DMS 273 treated with DMSO at 0.1 percent for 48 hours (cell line): ENCODE results near the gene MST1.

Experiments used
- DNase-seq: peaks from one replicate; lab custom pipeline; 2025; lab: John Stamatoyannopoulos, UW

Gene MST1

DNA sequence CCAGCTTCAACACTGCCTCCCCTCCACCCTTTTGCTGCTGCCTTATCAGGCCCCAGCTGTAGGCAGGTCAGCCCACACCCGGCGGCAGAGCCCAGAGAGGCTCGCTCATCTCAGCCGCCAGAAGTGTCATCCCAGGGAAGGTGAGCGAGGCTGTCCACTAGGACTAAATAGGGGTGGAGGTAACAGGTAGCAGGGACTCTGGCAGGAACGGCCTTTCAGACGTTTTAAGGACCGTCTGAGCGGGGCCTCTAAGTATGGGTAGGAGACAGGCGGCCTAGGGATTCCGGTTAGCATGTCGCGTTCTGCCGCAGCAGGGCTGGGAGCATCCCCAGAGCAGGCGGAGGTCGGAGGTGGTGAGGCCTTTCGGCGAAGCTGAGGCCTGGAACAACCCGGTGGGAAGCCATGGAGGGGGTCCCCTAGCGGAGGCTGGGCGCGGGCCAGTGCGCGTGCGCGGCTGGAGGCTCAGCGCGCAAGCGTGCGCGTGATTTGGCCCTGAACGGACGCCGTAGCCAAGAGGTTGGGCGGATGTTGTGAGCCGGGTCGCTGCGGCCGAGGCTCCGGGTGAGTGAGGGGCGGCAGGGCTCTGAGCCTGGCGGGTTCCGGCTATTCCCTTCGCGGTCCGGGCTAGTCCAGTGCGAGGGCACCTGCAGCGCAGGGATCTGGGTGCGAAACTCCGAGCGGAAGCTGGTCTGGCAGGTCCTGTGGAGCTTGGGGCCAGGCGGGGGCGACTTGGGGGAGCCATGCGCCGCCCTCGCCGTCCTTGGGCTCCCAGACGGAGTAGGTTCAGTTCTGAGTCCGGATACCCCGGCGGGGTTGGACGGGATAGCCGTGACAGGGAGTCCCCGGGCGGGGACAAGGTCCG lies at the start of gene MST1, which contains the start of gene RNF123:
Gene MST1 (minus strand): TSS at position 429 of the 862 bp plus-strand sequence. CDS start 783 bp downstream, outside the sequence.
Gene RNF123 (plus strand): TSS at position 512 of the 862 bp plus-strand sequence. CDS start 1,609 bp downstream, outside the sequence.
- DNase-seq, result no peak

DNA sequence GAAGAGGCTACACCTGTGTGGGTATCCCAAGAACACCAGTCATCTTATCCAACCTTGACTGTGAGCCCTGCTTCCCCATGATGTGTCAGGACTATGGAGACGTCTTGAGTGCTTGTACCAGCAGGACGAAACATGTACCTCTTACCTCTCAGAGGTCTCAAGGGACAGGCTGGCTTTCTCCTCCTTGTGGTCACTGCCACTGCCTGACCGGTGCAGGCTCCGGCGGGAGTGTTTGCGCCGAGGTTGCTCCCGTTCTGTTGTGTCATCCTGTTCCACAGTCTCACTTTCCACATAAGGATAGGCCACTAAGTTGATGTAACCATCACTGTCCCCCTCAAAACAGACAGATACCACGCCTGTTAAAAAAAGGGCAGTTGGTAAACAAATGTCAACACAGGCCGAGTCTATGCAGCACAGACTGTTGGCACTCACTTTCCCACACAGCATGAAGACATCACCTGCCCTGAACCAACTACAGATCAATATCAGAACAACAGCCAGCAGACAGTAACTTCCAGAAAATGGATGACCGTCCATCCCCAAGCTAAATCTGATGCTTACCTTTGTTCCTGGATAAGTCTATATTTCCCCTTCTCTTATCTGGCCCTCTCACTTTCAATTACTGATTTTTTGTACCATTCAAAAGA lies 48.9 kb upstream of the MST1 start:
- no peak for DNase-seq

GRCh38 chr3:49734752-49735151 lies 45.5 kb upstream of the MST1 start:
- DNase-seq, result no peak

- DNase-seq, result no peak
Measured at GRCh38 chr3:49733551-49733950, 44.3 kb upstream of the MST1 start.

- no peak for DNase-seq
Measured at GRCh38 chr3:49732597-49732996, 43.3 kb upstream of the MST1 start.

DNA sequence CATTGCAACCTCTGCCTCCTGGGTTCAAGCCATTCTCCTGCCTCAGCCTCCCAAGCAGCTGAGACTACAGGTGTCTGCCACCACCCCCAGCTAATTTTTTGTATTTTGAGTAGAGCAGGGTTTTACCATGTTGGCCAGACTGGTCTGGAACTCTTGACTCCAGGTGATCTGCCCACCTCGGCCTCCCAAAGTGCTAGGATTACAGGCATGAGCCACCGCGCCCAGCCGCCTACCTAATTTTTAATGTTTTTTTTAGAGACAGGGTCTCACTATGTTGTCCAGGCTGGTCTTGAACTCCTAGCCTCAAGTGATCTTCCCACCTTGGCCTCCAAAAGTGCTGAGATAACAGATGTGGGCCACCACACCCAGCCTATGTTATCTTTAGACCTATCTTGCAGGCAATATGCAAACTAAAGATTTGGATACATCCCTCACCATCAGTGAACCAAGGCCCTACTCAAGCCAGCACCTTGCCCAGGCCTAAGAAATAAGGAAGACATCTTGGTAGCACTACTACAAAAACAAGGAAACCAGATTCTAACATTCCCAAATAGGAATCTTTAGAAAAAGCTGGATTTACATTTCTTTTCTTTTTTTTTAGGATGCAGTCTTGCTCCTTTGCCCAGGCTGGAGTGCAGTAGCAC lies 40.8 kb upstream of the MST1 start:
- no peak for DNase-seq

DNA sequence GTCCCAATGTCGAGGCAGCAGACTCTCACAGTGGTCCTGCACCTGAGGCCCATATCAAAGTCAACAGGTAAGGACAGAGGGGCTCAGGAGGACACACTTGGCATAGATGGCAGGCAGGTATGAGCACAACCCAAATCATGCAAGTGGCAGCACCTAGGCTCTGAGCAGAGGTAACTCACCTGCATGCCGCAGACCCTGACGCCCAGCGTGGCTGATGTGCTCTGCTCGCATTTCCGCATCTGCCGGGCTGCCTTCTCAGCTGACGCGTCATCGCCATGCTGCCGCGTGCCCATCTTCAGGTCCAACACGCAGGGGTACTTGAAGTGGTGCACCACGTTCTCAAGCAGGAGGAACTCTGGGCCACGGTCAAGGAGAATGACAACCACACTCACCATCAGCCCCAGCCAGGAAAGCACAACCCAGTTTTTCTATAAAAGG lies 38.7 kb upstream of the MST1 start:
- DNase-seq, result no peak

DNA sequence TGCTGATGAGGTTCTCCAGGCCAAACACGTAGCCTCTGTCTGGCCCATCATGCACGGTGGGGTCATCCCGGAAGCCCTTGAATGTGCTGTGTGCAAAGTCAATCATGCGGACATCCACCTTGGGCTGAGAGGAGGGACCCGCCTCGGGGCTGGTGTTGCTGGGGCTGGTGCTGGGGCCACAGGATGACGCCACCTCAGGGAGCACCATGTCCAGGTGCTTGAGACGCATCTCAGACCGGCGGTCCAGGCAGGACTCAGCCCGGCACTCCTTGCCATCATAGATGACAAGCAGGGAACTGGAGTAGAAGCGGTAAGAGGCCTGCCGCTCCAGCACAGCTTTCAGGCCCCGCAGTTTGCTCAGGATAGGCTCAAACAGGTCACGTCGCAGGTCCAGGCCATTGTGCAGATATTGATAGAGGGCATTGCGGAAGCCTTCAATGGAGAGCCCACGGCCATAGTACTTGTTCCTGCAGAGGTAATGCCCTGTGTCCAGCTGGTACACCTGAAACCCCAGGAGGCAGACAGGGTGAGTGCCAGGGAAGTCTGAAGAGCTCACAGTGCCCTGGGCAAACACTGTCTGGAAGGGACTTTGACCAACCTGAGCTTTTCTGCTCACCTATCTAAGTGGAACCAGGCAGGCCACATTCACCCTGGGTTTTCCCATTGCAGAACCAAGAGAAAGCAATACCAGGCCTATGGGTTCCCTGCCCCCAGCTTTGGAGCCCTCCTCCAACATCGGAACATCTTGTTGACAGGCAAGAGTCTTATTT lies 38.1 kb upstream of the MST1 start:
- no peak for DNase-seq

DNA sequence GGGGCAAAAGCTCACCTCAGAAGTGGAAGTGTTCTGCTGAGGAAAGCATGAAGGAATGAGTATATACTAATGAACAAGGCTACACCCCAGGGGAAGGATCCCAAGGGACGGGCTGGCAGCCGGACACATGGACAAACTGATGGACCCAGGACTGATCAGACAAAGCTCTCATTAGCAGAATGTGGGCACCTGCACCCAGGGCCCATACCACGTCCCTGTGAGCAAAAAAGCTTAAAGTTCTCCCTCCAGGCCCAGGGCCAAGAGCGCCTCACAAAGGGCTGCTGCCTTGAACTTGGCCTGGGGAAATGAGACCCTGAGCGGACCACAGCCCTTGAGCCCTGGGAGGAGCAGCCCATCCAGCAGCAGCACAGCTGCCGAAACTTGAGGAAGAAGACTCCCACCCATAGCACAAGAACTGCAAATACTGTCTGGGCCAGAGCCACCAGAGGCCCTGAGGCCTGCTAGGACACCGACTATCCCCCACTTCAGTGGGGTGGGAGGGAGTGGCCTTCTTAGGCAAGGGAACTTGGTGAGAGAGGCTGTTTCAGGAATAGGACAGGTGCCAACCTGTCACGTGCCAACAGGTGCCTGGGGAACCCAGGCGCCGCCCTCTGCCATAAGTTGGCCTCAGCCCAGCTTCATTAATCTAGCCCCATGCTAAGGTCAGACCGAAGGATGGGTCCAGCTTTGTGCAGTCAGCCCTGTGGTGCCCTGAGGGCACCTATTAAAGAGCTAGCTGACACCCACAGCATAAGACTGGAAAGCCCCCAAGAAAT lies 36.8 kb upstream of the MST1 start:
- no peak for DNase-seq

DNA sequence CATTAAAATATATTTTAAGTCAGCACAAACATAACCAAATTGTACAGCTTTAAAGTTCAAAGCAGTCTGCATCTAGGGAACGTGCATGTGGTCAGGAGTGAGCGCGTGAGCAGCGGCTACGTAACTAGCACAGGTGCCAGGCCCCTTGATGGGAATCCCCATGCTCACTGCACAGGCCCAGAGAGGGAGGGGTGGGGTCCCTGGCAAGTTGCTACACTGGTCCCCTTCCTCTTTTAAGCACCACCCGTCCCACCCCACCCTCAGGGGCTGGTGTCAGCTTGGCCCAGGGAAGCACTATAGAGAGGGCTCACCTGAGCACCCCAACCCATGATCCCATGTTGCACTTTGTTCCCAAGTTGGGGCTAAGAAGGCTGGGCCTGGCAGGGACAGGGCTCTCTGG lies 35.3 kb upstream of the MST1 start:
- no peak for DNase-seq

- DNase-seq, result peak; percentile 79
Measured at GRCh38 chr3:49723628-49724551, 34.6 kb upstream of the MST1 start, which contains the start of gene GMPPB. Gene GMPPB, minus strand, starts transcription at chr3:49723951. Its CDS starts 225 bp downstream, at chr3:49723726.

- DNase-seq, result no peak
Measured at GRCh38 chr3:49723296-49723627, 34.0 kb upstream of the MST1 start.

GRCh38 chr3:49722896-49723295 lies 33.6 kb upstream of the MST1 start:
- DNase-seq, result no peak

DNA sequence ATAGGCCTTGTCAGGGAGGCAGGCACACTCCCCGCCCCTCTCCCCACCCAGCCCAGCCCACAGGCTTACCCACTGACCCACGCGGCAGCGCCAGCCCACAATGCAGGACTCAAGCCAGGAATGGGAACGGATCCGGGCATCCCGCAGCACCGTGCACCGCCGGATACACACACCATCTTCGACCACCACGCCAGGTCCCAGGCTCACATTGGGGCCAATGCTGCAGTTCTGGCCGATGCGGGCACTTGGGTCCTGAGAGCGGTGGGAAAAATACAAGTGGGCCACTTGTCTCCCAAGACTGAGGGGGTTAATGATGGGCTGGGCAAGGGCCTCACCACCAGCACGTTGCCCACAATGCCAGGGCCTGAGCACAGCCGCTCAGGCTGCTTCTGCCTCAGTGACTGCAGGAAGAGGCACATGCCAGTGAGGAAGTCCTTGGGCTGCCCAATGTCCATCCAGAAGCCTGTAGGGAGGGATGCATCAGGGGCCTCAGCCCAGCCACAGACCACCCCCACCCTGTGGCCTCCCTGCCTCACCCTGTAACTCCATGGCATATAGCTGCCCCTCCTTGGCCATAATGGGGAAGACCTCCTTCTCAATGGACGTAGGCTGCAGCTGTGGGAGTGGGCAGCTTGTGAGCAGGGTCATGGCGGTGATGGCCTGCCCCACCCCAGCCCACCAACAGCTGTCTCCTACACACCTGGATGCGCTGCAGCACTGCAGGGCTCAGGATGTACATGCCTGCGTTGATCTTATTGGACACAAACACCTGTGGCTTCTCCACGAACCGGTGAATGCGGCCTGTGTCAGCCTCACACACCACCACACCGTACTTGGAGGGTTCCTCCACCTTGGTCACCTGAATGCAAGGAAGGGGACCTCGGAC lies 32.9 kb upstream of the MST1 start:
- DNase-seq, result no peak

DNA sequence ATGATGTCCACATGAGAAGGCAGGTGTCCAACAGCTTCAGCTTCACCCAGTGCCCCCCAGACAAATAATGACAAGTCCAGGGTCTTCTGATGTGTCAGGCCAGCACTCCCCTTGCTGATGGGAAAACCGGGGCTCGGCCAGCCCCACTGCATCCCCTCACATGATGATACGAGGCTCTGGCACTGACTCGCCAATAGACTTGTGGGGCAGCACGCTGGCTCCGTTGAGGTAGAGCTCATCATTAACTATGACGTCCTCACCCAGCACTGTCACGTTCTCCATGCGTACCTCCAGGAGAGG lies 32.3 kb upstream of the MST1 start:
- no peak for DNase-seq

GRCh38 chr3:49720855-49721595 lies 31.8 kb upstream of the MST1 start:
- no peak for DNase-seq

DNA sequence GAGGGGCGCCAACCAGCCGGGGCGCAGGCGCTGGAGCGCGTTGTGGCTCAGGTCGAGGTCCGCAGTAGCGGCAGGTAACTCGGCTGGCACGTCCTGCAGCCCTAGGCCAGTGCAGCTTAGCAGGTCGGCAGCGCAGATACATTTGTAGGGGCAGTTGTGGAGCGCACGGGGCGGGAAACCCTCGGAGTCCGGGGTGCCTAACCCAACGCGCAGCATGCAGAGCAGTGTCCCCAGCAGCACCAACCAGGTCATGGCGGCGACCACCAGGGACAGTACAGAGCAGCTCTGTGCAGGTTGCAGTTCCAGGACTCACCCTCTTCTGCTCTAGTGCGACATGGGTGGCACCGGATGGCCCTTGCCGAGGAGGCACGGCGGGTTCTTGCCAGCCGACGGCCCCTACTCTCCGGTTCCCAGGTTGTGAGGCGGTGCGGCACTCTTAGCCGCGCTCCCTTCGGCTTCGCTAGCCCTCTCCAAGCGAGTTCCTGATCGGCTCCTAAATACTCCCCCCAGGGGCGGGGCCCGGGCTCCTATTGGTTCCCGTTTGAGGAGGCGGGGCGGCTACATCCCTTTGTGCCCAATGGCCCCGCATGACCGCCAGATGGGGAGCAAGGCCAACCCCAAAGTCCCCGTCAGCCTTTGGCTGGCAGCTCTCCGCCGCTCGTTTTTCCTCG lies 30.1 kb upstream of the MST1 start, which contains the start of gene AMIGO3:
Gene AMIGO3 (minus strand): TSS at position 471 of the 671 bp plus-strand sequence. CDS start 219 bp downstream, at position 252.
- DNase-seq, result peak; percentile 77

DNA sequence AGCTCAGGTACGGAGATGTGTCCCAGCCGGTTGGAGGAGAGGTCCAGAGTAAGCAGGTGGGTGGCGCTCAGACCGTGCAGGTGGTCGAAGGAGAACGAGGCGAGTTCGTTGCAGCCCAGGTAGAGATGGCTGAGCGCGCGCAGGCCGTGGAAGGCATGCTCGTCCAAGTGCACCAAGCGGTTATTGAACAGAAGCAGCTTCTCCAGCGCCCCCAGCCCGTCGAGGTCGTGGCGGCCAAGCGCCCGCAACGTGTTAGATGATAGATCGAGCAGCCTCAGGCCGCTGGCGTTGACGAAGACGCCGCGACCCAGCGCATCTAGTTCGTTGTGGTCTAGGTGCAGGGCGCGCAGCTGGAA lies 29.6 kb upstream of the MST1 start:
- no peak for DNase-seq
